GM19238 (cell line): Measurements from ENCODE around the gene SUN1.

Experiments used
- DNase-seq: peaks from one replicate; pipeline ENCODE4 v3.0.0; 2011; ENCODE audit warnings: low spot score; ENCODE audit not compliant: insufficient read length

SUN1 gene

GRCh38 chr7:876077-876971 is 44.0 kb downstream of the SUN1 start, which contains the start of gene GET4:
TSS of gene GET4 (plus strand) at chr7:876554. CDS start at chr7:876646, 92 bp downstream.
- DNase-seq = peak; percentile 93

DNA sequence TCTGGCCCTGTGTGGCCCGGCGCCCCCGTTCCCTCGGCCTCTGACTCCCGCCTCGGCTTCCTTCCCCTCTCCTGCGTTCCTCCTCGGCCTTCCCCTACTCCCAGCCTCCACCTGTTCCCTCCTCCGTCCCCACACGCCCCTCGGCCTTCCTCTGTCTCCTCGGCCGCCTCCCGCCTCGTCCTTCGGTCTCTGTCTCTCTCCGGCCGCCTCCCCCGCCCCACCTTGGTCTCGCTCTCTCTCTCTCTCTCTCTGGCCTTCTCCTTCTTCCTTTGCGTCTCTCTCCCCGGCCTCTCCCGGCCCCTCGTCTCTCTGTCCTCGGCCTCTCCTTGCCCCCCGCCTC is 44.7 kb downstream of the SUN1 start:
- no peak for DNase-seq

GRCh38 chr7:877312-878232 is 45.3 kb downstream of the SUN1 start:
- no peak for DNase-seq

DNA sequence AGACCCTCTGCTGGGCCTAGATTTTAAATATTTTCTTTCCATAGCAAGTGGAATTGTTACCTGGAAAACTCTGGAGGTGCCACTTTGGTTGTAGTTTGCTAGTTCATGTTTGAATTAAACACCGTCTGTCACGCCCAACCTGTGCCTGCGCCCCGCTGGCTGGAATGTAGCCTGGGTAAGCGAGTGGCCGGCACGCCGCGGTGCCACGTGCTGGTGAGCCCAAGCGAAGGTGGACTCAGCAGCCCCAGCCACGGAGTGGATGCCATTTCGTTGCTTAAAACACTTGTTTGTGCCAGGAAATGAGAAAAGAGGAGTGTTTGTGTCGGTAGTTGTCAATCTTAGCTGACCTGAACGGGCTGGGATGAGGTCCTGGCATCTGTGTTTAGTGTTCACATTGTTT is 46.8 kb downstream of the SUN1 start:
- no peak for DNase-seq

GRCh38 chr7:879706-880105 is 47.4 kb downstream of the SUN1 start:
- DNase-seq = no peak

DNA sequence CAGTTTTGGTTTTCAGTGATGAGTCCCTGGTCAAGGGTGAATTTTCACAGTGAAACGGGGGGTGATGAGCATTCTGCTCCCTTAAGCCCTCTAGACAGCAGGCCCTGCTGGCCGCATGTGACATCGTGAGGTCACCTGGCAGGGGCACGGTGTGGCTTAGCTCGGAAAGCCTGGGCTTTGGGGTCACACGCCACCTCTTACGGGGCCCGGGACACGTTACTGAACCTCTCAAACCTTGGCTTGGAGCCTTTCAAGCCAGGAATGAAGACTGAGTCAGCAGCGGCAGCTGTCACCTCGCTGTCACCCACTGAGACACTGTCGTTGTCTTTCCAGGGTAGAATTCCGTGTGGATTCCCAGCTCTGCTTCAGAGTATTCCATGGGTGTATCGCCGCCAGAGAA is 48.2 kb downstream of the SUN1 start:
- no peak for DNase-seq

DNA sequence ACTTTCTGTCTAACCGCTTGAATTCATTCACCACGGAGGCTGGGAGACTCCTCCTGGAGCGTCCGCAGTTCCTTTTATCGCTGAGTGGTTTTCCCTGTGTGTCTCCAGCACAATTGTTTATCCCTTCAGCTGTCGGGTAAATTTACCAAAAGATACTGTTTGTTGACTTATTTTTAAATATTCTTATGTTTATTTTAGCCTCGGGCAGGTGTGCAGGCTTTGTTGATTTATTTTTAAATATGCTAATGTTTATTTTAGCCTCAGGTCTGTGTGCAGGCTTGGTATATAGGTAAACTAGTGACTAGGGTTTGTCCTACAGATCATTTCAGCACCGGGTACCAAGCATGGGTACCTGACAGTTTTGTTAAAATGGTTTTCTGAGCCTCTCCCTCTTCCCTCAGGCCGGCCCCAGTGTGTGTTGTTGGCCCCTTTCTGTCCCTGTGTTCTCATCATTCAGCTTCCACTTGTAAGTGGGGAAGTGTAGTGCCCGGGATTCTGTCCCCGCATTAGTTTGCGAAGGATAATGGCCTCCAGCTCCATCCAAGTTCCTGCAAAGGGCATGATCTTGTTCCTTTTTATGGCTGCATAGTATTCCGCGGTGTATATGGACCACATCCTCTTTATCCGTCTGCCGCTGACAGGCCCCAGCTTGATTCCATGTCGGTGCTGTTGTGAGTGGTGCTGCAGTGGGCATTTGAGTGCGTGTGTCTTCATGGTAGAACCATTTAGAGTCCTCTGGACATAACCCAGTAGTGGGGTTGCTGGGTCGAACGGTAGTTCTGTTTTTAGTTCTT is 49.4 kb downstream of the SUN1 start:
- DNase-seq = no peak

- no peak for DNase-seq
Observed at GRCh38 chr7:882336-883035, 50.2 kb downstream of the SUN1 start.

- DNase-seq = no peak
Observed at GRCh38 chr7:883055-884021, 51.1 kb downstream of the SUN1 start.

GRCh38 chr7:884191-885003 is 52.1 kb downstream of the SUN1 start:
- no peak for DNase-seq

DNA sequence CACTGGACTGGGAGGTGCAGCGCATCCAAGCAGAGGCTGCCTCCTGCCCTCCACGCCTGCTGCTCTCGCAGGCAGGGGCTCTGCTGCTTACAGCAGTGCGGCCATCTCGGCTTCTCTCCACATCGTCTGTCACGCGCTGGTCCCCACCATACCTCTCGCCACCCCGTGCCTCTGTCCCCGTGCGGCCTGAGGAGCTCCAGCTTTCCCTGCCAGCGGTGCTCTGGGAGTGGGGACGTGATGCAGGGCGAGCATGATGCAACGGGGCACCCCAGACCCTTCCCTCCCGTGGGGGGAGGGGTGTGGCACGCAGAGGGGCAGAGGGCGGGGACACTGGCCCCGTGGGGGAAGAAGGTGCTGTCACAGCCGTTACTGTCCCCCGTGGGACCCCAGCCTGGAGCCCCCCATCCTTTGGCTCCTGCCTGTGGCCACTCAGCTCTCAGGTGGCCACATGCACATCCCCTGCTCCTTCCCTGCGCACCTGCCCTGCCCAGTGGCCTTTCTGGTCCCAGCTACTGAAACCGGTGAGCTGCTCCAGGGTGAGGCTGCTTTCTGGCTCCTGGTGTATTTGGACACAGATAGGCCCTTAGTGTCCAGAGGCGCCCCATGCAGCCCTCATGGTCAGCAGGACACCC is 53.1 kb downstream of the SUN1 start:
- DNase-seq = no peak

DNA sequence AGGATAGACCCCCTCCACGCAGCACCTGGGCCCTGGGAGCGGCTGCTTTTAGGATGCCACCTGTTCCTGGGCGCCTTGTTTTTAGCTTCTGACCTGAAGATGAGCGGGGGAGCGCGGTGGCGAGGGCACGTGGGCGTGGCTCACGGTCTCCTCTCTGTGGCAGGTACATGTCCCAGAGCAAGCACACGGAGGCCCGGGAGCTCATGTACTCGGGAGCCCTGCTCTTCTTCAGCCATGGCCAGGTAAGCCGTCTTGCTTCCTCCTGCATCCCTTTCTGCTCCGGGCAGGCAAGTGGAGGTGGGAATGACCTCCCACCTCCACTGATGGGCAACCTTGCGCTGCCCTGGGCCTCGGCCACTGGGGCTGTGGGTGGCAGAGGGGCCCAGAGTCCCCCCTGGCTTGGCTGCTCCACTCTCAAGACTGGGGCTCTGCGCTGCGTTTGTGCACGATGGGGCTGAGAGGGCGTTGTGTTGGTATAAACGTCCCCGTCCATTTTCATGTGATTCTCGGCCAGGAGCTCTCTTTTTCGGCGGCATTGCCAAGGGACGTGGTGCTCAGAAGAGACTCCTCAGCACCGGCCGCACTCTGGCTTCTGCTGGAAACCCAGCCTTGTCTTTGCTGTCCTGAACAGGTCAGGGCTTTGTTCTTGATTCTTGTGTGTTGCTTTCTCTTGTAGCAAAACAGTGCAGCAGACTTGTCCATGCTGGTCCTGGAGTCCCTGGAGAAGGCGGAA is 53.8 kb downstream of the SUN1 start:
- DNase-seq = no peak

DNA sequence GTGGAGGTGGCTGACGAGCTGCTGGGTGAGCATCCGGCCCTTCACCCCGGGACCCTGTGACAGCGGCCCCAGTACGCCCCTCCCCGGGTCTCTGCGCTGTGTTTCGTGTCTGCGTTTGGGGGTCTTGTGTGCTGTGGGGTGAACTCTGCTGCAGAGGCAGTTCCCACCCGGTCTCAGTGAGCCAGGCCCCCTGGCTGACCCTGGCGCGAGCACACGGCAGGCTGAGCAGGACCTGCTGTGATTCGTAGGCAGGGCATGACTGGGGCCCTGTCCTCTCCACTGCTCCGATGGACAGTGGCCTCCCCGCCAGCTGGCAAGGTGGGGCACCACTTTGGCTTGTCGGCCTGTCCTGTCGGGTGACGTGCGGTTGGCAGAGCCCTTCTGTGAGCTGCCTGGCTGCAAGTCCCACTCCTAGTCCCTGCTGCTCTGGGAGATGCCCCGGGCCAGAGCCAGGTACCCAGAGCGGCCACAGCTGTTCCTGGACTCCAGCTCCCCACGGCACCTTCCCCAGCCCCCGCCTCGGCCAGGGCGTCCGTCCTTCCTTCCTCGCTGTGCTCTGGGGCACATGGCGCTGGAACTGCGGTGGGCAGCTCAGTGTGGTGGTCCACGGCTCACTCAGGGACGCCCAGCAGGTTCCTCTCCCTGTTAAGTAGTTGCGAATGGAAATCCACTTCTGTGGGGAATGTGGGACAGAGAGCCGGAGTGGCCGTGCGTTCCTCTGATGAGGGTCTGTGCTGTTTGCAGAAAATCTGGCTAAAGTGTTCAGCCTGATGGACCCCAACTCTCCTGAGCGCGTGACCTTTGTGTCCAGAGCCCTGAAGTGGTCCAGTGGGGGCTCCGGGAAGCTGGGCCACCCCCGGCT is 54.6 kb downstream of the SUN1 start:
- no peak for DNase-seq

DNA sequence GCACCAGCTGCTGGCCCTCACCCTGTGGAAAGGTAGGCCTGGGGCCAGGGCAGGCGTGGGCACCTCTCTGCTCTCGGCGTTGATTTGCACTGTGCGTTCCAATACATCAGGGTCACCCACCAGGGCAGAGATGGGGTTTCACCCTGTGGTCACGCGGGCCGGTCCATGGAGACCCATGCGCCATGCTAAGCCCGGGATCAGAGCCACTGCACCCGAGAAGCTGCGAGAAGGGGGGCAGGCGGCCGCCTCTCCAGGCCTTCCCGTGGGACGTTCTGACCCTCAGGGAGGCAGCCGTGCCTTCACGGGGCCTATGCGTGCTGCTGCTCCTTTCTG is 55.2 kb downstream of the SUN1 start:
- DNase-seq = no peak

DNA sequence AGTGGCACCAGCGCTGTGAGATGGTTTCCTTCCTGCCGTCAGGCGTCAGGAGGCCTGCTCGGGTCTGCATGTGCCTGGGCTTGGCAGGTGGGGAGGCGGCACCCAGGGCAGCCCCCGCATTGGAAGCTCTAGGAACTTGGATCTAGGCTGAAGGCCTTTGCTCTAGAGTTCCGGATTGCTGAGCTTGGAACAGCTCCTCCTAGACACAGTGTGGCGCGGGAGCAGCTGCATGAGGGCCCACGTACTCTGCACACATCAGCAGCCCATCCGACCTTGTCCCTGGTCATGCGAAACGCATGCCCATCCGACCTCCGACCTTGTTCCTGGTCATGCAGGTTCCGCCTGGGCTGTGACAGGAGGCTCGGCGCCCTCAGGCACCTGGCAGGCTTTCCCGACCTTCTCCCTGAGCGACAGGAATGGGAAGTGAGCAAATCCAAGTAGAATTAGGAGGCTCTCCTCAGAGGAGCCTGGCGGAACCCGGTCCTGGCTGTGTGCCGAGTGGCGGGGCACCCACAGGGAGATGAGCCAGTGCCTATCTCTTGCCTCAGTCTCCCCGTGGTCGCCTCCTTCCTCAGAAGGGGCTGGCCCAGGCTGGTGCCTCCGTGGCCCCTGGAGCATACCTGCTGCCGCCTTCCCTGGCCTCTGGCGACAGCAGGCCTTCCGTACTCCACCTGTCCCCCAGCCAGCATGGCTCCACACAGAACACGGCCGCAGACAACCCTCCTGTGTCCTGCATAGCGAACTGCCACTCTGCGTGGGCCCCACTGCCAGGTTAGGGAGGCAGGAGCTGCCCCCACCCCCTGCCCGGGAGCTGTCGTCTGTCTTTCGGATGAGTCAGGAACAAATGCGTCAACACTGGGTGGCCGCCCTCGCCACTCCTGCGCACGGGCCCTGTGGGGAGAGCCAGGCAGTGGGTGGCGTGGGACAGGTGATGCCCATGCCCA is 56.1 kb downstream of the SUN1 start:
- DNase-seq = no peak

DNA sequence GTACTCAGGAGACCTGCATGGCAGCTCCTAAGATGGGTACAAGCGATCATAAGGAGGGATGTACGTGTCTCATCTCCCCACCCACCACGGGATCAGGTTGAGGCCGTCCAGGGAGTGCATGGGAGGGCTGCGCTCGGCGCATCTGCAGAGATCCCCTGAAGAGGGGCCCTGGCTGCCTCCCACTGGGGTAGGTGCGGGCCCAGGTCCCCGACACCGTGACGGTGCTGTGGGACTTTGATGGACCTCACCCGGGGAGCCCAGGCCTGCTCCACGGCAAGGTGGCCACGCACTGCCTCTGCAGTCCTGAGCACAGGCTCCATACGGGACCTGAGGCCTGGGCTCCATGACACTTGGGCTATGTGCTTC is 56.7 kb downstream of the SUN1 start:
- DNase-seq = no peak
